HuH-7 (cell line): ENCODE measurements around the gene TCF7L2.

Experiments
- DNase-seq: peaks from one replicate; pipeline ENCODE4 v3.0.0; 2011; ENCODE audit warnings: low spot score

TCF7L2 gene

DNA sequence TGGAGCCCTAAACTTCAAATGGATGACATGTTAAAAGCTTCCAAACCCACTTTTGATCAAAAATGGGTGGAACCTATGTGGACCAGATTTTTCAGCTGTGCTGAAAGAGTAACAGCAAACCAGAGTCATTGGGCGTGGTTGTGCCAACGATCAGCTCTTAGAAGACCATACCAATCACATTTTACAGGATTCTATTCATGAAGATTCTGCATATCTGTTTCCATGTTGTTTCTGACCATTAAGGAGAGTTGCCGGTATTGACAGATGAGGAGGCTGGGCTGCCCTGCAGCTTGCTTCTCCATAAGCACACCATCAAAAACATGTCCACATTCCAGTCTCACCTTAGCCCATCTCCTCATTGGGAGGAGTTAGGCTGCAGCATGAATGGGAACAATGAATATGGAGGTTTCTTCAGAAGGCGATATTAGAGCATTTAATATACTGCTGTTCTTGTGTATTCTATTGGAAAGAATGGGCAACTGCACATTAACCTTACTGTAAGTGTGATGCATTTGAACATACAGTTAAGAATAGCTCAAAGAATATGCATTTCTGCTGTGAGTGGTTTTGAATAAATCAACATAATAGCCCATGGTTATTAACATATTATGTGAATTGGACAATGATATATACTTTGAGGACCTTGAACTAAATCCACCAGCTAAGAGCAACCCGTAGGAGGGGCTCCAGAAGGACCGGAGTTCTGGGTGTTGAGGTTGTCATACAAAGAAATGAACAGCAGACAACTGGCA lies 116.7 kb downstream of the TCF7L2 start:
- no peak for DNase-seq

DNA sequence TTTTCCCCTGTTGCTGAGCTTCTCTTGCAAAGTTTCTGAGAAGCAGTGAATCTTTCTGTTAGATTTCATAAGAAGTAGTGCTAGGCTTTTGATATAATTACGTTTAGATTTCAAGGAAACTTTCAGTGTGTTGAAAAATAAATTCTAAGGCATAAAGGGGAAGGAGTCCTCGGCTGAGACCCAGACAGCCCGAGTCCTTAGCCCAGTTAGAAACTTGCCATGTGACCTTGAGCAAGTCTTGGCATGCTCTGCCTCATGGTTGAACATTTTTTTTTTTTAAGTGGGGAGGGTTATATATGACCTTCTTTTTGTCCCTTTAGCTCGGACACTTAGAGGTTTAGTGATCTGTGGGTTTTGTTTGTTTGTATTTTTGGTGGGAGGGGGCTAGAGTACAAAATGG lies 117.5 kb downstream of the TCF7L2 start:
- no peak for DNase-seq

- DNase-seq, result no peak
Observed at GRCh38 chr10:113068178-113068890, 118.3 kb downstream of the TCF7L2 start.

DNA sequence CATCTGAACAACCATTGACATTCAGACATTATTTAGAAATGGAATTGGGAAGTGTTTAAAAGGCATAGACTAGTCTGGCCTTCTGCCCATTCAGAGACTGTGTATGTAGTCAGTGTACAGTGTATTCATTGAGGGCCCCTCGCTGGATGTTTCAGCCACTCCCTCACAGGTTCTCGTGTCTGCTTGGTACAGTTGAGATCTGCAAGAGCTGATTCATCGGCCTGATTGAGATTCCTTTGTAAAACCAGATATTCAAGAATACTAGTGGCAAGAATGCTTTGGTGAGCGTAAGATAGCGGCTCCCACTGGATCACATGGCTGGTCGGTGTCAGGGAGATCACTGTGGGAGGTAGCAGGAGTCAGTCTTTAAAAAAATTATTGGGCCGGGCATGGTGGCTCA lies 119.5 kb downstream of the TCF7L2 start:
- no peak for DNase-seq

DNA sequence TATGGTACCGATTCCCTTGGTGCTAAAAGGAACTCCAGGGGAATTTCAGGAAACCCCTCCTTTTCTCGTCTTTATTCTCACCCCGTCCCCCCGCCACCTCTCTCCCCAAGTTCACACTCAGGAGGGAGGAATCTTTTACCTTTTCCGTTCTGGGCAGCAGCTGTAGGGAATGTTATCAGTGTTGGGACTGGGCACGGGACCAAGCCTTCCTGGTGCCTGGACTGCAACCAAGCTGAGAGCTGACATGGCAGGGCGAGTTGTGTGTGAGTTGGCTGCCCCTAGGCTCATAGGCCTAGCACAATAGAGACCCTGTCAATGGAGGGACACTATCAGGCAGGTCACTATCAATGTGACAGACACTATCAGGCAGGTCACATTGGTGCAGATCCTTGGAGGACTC lies 121.4 kb downstream of the TCF7L2 start:
- DNase-seq, result no peak

- DNase-seq, result no peak
Observed at GRCh38 chr10:113073549-113074189, 123.6 kb downstream of the TCF7L2 start.

DNA sequence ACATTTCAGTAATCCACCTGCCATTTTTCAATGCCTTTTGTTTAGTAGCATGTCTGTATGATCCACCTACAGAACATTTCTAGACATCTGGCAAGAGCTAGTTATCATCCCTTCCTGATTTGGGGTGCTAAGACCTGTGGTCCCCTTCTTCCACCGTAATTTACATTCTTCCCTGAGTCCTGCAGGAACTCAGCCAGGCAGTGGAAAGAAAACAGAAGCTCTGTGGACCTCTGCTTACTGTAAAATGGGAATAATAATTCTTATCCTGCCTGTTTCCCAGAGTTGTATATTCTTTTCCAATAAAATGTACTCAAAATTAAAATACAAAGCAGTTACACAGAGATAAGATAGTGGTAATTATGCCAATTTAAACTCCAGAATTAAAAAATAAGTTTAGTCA lies 126.9 kb downstream of the TCF7L2 start:
- no peak for DNase-seq

DNA sequence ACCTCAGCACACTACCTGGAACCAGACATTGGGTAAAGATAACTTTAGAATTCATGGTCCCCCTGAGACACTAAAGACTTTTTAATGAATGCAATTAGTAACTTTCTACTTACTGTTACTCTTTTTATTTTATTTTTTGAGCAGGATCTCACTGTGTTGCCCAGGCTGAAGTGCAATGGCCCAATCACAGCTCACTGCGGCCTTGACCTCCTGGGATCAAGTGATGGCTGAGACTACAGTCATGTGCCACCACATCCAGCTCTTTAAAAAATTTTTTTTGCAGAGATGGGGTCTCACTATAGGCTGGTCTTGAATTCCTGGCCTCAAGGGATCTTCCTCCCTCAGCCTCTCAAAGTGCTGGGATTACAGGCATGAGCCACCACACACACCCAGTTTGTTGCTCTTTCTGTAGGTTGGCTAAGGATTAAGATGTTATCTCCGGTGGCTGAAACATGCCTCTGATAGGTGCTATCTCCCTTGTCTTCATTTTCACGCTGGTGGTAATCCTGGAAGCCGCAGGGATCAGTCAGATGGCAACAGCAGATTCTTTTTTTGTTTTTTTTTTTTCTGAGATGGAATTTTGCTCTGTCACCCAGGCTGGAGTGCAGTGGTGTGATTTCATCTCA lies 128.3 kb downstream of the TCF7L2 start:
- no peak for DNase-seq

DNA sequence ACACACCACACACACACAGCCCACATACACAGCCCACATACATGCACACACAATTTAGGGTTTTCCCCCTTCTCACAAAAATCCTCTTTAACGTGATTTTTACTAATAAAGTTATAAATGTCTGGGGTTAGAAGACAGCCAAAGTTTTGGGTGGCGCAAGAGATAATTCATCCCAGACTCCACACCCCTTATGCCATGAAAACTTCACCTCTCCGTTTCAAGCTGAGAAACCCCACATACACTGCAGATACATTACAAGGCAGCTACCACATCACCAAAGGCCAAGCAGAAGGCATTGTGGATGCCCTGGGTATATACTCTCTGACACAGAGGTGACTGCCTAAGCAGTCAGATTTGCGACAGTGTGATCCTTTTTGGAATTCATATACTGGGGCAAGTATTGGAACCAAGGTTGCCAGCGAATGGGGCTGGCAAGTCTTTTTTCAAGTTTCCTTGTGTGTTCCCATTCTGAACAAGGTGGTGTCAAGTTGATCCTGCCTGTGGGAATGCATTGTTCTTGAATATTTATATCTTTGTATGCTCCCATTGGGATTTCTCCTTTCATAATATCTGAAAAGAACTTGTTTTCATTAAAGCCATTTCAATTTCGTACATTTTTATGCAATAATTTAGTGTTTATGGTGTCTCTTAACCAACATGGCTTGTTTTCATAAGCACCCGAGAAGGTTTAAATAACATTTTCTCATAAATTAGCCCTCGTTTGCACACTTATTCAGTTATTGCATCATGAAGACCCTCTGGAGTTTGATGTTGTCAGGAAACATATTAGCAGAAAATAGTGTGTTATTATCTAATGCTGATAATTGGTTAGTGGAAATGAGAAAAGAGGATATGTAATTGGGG lies 130.2 kb downstream of the TCF7L2 start:
- DNase-seq, result no peak

- DNase-seq, result no peak
Observed at GRCh38 chr10:113080925-113081229, 130.8 kb downstream of the TCF7L2 start.

DNA sequence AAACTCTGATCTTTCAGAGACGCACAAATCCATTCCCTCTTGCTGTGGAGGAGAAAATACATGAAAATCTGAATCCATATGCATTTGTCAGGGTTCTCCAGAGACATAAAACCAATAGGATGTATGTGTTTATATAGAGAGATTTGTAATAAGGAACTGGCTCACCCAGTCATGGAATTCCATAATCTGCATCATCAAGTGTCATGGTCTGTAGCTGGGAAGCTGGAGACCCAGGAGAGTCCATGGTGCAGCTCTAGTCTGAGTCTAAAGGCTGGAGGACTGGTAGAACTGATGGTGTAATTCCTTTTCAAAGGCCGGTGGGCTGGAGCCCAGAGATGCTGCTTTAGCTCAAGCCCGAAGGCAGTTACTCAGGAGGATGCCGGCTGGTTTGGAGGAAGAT lies 134.0 kb downstream of the TCF7L2 start:
- no peak for DNase-seq

DNA sequence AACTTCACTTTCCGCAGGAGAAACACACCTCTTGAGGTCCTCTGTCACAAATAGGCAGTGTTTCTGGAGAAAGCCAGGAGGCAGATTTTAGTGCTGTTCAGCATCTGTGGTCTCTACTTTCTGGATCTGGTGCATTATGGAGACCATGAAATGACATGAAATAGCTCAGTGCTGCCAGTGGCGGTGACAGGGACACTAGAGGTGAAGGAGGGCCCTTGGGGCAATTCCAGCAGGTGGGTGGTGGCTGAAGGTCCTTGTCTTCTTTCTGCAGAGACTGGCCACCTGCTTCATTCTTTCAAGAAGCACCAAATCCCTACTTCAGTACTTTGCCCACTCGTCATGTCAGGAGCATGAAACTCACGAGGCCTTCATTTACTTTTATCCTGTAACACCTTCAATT lies 135.7 kb downstream of the TCF7L2 start:
- DNase-seq, result no peak

- DNase-seq, result peak; percentile 22
Observed at GRCh38 chr10:113086282-113086681, 136.2 kb downstream of the TCF7L2 start.

DNA sequence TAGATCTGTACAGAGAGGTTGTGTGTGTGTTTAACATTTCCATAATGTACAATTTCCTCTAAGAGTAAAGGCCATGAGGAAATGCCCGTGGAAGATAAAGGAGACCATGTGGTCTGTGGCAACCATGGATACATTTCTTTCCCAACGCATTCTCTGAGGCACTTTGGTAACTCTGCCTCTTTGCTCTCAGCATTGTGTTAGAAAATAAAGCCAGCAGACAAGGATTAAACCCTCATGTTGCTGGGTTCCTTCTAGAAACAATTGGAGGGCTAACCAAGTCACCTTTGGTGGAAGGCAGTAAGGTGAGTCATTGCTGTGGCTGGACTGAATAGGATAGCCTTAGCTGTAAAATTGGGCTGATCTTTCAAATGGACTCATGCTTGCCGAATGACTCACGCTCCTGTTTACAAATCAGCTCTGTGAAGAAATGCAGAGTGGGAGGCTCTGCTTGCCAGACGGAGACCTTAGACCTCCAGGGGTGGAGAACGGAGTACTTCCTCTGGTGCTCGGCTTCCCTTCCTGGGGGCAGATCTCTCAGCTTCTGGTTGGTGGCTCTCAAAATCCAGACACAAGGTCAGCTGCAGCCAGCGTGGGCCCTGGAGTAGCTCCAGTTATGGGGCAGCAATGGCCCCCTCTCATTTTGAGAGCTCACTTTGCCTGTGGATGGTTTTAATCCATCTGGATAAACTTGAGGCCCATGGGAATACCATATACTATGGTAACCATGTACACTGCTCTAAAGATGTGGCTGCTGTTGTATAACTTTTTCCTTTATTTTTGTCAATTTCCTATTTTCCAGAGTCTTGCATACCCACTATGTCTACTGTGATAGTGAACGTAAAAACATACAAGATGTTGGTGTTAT lies 137.3 kb downstream of the TCF7L2 start:
- DNase-seq, result peak; percentile 64

GRCh38 chr10:113088194-113088593 lies 138.1 kb downstream of the TCF7L2 start:
- DNase-seq, result no peak

DNA sequence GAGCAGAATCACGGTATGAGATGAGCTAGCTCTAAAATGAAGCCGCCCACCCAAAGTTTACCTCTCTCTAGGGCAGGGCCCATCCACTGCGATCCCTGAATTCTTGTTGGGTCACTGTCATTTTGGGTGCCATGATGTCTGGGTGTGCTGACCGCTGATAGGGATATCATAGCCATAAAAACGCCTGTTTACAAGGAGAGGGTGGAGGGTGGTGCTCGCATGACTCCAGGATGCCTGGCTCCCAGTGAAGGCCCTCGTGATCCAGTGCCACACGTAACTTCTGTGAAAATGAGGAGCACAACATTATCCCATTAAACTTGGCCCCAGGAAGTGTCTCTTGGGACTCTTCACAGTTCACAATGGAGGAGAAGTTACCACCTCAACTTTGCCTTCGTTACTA lies 139.5 kb downstream of the TCF7L2 start:
- no peak for DNase-seq

DNA sequence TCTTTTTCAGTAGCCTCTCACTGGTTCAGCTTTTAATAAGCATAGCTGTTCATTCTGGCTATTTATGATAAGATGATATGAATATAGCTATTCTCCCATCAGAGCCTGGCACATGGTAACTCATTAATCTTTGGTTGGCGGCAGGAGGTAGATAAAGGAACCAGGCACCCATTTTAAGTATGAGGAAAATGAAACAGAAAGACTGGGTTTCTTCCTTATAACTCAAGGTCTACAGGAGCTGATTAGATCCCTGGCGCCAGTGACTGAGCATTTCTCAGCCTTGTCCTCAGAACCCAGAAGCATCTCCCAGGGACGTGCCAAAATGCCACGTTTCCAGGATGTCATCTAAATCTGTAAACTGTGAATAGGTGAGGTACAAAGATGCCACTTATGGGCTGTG lies 141.9 kb downstream of the TCF7L2 start:
- DNase-seq, result no peak

- peak; percentile 40 for DNase-seq
Observed at GRCh38 chr10:113093188-113094113, 143.4 kb downstream of the TCF7L2 start.

GRCh38 chr10:113094114-113094486 lies 144.1 kb downstream of the TCF7L2 start:
- DNase-seq, result no peak
